ENCODE results near the gene SLC7A14. TPM values are rescaled to one million over a fixed set of nuclear protein-coding genes. Genes with fewer than 3 reads are reported as not detected.
A peak's percentile ranks its signal among the peaks of the same experiment; 100 is the strongest.

SLC7A14 gene
- total and polyA plus RNA-seq, 4 donors: not detected

DNA sequence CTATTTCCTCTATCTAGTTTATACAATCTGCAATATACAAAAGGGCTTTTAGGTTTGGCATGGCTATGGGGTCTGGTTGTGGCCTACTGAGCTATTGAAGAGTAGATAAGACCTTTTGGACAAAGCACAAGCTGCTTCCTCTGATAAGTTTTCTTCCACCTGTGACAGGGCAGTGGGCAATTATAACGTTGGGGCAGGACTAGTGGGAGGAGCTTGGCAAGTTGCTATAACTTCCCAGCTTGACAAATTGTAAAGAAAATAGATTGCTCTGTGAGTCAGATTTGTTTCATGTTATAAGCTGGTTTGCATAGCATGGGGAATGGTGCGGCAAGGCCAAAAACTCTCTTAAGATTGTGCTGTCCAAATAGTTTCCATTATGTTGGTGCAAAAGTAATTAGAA is 64.9 kb downstream of the SLC7A14 start:
- intact Hi-C loops (cut with DNase I): no loop called here
- no peaks in the 10 kb centered on the region for H3K4me1 ChIP-seq (ENCODE audit: control insufficient read depth in 1 of 2, insufficient read depth in 2 of 2, low read length in 2 of 2)
- no peak for DNase-seq
- no peak overlapping the region for H3K4me3 ChIP-seq (ENCODE audit: low read length in 2 of 2)
- no peak overlapping the region for H3K27ac ChIP-seq (ENCODE audit: low read depth in 1 of 2, low read length in 2 of 2)
- no peaks in the 10 kb centered on the region for H3K27me3 ChIP-seq (ENCODE audit: control insufficient read depth in 1 of 2, insufficient read depth in 2 of 2, low read length in 1 of 2)
- 30 to 32% methylated on average over 2 of the region's 2 CpGs for WGBS, 2 donors
- H3K36me3 ChIP-seq (ENCODE audit: control insufficient read depth in 1 of 2, insufficient read depth in 2 of 2, low read length in 1 of 2): no peaks in the 10 kb centered on the region
- no peaks in the 10 kb centered on the region for H3K9me3 ChIP-seq (ENCODE audit: control insufficient read depth, low read length)
- no peak for ATAC-seq (ENCODE audit: low FRiP score)

DNA sequence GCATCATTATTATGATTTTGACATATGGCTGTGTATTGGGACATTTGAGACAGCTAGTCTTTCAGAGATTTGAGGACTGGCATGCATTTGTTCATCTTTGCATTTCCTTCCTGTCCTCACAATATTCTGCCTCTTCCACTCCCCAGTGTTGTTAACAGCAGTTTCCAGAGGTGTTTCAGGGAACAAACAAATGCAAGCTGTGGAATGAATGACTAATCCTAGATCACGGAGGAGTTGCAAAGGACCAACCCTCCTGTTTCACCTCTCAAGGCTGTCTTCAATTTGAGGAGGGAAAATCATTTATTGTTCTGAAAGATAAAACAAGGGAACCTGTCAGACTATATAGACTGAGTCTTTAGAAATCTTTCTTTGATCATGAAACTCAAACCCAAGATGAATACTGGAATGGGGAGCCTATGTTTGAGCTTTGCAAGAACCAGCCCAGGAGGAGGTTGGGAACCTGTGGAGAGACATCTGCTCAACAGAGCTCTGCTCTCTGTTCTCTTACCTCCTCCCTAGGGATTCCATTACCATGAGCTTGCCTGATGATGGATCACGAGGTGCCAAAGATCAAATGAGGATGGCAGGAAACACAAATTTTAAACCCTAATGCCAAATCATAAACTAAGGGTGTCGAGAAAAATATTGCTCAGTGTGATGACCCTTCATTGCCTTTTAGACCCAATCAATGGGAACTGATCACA is 68.5 kb downstream of the SLC7A14 start:
- Histone ChIP-seq H3K4me1 (ENCODE audit: control insufficient read depth in 1 of 2, insufficient read depth in 2 of 2, low read length in 2 of 2) (no peaks in the 10 kb centered on the region), H3K4me3 (ENCODE audit: low read length in 2 of 2) (no peak overlapping the region), H3K27ac (ENCODE audit: low read depth in 1 of 2, low read length in 2 of 2) (no peak overlapping the region), H3K36me3 (ENCODE audit: control insufficient read depth in 1 of 2, insufficient read depth in 2 of 2, low read length in 1 of 2) (no peaks in the 10 kb centered on the region), H3K27me3 (ENCODE audit: control insufficient read depth in 1 of 2, insufficient read depth in 2 of 2, low read length in 1 of 2) (no peaks in the 10 kb centered on the region), H3K9me3 (ENCODE audit: control insufficient read depth, low read length) (no peaks in the 10 kb centered on the region)
- 67 to 72% methylated on average over 3 of the region's 3 CpGs for WGBS, 2 donors
- intact Hi-C loops (cut with DNase I): no loop called here
- DNase-seq (no peak), ATAC-seq (ENCODE audit: low FRiP score) (no peak)

DNA sequence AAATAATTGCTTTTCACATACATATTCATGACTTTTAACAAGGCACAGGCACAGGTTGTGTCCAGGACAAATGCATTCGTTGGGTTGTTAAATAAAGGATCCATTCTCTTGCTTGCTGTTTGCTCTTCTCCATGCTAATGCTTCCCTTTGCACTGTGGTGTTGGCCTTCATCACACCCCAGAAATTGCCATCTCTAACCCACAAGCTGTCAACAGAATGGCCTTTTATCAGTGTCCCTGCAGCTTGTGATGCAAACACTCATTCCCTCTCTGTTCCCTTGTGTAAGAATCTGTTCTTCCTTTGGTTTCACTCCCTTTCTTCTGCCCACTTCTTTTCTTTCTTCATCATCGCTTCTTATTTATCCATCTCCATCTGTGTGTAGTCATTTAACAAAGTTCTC is 72.2 kb downstream of the SLC7A14 start:
- 78 to 82% methylated on average over 2 of the region's 2 CpGs for WGBS, 2 donors
- intact Hi-C loops (cut with DNase I): no loop called here
- Histone ChIP-seq H3K36me3 (ENCODE audit: control insufficient read depth in 1 of 2, insufficient read depth in 2 of 2, low read length in 1 of 2) (no peaks in the 10 kb centered on the region), H3K9me3 (ENCODE audit: control insufficient read depth, low read length) (no peaks in the 10 kb centered on the region), H3K4me1 (ENCODE audit: control insufficient read depth in 1 of 2, insufficient read depth in 2 of 2, low read length in 2 of 2) (no peaks in the 10 kb centered on the region), H3K4me3 (ENCODE audit: low read length in 2 of 2) (no peak overlapping the region), H3K27ac (ENCODE audit: low read depth in 1 of 2, low read length in 2 of 2) (no peak overlapping the region), H3K27me3 (ENCODE audit: control insufficient read depth in 1 of 2, insufficient read depth in 2 of 2, low read length in 1 of 2) (no peaks in the 10 kb centered on the region)
- DNase-seq (no peak), ATAC-seq (ENCODE audit: low FRiP score) (no peak)

DNA sequence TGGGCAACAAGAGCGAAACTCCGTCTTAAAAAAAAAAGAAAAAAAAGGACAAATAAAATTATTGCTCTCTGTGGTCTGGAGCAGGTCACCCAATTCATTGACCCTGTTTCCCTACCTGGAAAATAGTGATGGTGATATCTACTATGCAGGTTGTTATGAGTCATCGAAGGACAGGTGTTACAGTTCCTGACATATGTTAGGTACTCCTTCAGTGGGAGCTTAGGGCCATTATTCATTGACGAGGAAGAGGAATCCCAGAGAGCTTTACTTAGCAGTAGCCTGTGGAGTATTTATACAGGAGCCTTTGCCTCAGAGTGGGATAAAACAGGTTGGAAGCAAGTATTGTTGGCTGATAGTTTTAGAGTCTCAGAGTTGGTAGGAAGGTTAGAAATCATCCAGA is 74.5 kb downstream of the SLC7A14 start:
- 79 to 81% methylated on average over 4 of the region's 4 CpGs for WGBS, 2 donors
- H3K9me3 ChIP-seq (ENCODE audit: control insufficient read depth, low read length): no peaks in the 10 kb centered on the region
- no peaks in the 10 kb centered on the region for H3K36me3 ChIP-seq (ENCODE audit: control insufficient read depth in 1 of 2, insufficient read depth in 2 of 2, low read length in 1 of 2)
- H3K27ac ChIP-seq (ENCODE audit: low read depth in 1 of 2, low read length in 2 of 2): no peak overlapping the region
- H3K4me3 ChIP-seq (ENCODE audit: low read length in 2 of 2): no peak overlapping the region
- DNase-seq (no peak), ATAC-seq (ENCODE audit: low FRiP score) (no peak)
- intact Hi-C loops (cut with DNase I): no loop called here
- H3K27me3 ChIP-seq (ENCODE audit: control insufficient read depth in 1 of 2, insufficient read depth in 2 of 2, low read length in 1 of 2): no peaks in the 10 kb centered on the region
- no peaks in the 10 kb centered on the region for H3K4me1 ChIP-seq (ENCODE audit: control insufficient read depth in 1 of 2, insufficient read depth in 2 of 2, low read length in 2 of 2)

DNA sequence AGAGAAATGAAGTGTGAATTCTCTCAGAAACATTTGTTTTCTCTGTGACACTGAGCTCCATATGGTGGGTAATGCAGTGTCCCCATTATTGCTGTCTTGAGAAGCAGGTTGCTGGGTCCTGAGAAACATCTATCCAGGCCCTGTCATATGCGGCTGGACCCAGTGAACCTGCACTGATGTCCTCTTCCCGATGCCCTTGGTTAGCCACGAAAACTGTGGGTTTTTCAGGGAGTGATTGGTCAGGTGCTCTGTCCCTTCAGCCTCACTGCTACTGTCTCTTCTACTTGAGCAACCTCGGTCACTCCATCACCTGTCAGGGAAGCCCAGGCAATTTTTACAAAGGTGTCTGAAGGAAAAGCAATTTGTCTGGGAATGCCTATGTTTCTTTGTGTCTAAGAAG is 77.0 kb downstream of the SLC7A14 start:
- ATAC-seq (ENCODE audit: low FRiP score) (no peak), DNase-seq (no peak)
- 88 to 91% methylated on average over 4 of the region's 4 CpGs for WGBS, 2 donors
- H3K4me3 ChIP-seq (ENCODE audit: low read length in 2 of 2): no peak overlapping the region
- no peaks in the 10 kb centered on the region for H3K36me3 ChIP-seq (ENCODE audit: control insufficient read depth in 1 of 2, insufficient read depth in 2 of 2, low read length in 1 of 2)
- H3K4me1 ChIP-seq (ENCODE audit: control insufficient read depth in 1 of 2, insufficient read depth in 2 of 2, low read length in 2 of 2): no peaks in the 10 kb centered on the region
- no peak overlapping the region for H3K27ac ChIP-seq (ENCODE audit: low read depth in 1 of 2, low read length in 2 of 2)
- H3K9me3 ChIP-seq (ENCODE audit: control insufficient read depth, low read length): no peaks in the 10 kb centered on the region
- no peaks in the 10 kb centered on the region for H3K27me3 ChIP-seq (ENCODE audit: control insufficient read depth in 1 of 2, insufficient read depth in 2 of 2, low read length in 1 of 2)
- intact Hi-C loops (cut with DNase I): no loop called here

DNA sequence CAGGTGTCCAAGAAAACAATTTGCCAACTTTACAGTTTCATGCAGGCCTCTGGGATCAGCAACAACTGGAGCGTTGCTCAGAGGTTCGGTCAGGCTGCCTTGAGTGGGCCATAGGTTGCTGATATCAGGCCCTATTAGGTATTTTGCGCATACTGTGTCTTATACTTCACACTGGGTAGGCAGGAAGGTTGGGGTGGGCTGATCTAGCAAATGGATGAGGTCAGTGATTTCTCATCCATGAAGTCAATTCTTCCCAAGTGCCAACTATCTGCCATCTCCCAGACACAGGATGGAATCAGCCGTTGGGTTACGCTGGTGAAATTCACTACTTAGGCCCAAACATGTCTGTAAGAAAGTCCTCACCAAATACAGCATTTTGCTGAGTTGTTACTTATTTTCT is 77.6 kb downstream of the SLC7A14 start:
- no peak for ATAC-seq (ENCODE audit: low FRiP score)
- WGBS, 2 donors: 95% methylated on average over 5 of the region's 5 CpGs
- intact Hi-C loops (cut with DNase I): no loop called here

DNA sequence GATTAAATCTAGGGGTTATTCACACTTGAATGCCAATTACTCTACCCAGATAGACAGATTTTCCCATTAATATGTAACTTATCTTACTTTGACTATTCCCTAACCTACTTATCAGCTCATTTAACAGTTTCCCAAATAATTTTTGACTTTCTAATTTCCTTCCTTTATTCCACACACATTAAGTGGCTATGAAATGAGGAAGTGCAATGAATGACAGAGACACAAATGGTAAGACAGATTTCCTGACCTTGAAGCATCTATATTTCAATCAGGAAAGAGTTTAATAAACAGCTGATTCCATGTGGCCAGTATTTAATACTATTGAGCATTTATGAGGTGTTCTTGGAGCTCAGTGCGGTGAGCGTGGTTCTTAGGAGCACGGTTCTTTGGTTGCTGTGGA is 78.8 kb downstream of the SLC7A14 start:
- WGBS, 2 donors: 93 to 95% methylated on average over 3 of the region's 3 CpGs
- ATAC-seq (ENCODE audit: low FRiP score) (no peak), DNase-seq (no peak)
- Histone ChIP-seq H3K9me3 (ENCODE audit: control insufficient read depth, low read length) (no peaks in the 10 kb centered on the region), H3K27me3 (ENCODE audit: control insufficient read depth in 1 of 2, insufficient read depth in 2 of 2, low read length in 1 of 2) (no peaks in the 10 kb centered on the region), H3K4me1 (ENCODE audit: control insufficient read depth in 1 of 2, insufficient read depth in 2 of 2, low read length in 2 of 2) (no peaks in the 10 kb centered on the region), H3K4me3 (ENCODE audit: low read length in 2 of 2) (no peak overlapping the region), H3K36me3 (ENCODE audit: control insufficient read depth in 1 of 2, insufficient read depth in 2 of 2, low read length in 1 of 2) (no peaks in the 10 kb centered on the region), H3K27ac (ENCODE audit: low read depth in 1 of 2, low read length in 2 of 2) (no peak overlapping the region)
- intact Hi-C loops (cut with DNase I): no loop called here

More for the DNA sequence above, 77.6 kb downstream of the SLC7A14 start:
- H3K27ac ChIP-seq (ENCODE audit: low read depth in 1 of 2, low read length in 2 of 2): no peak overlapping the region
- H3K4me1 ChIP-seq (ENCODE audit: control insufficient read depth in 1 of 2, insufficient read depth in 2 of 2, low read length in 2 of 2): no peaks in the 10 kb centered on the region
- no peaks in the 10 kb centered on the region for H3K36me3 ChIP-seq (ENCODE audit: control insufficient read depth in 1 of 2, insufficient read depth in 2 of 2, low read length in 1 of 2)
- H3K27me3 ChIP-seq (ENCODE audit: control insufficient read depth in 1 of 2, insufficient read depth in 2 of 2, low read length in 1 of 2): no peaks in the 10 kb centered on the region
- no peak overlapping the region for H3K4me3 ChIP-seq (ENCODE audit: low read length in 2 of 2)
- no peak for DNase-seq
- H3K9me3 ChIP-seq (ENCODE audit: control insufficient read depth, low read length): no peaks in the 10 kb centered on the region

DNA sequence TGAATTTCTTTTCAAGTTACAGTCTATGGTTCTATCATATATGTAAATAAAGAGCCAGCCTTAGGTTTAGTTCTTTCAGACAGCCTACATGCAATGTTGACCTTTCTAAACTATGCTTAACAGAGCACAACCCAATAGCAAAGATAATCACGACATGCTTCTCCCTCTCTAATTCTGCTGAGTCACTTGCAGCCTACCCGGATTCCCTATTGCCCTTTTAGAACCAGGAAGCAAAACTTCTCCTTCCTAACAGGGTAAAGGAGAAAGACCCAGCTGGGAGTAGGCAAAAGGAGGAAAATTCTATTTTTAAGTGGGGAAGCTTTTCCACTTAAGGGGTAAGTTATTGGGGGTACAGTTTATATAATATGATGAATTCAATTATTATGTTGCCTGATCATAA is 79.3 kb downstream of the SLC7A14 start:
- intact Hi-C loops (cut with DNase I): no loop called here
- no peaks in the 10 kb centered on the region for H3K36me3 ChIP-seq (ENCODE audit: control insufficient read depth in 1 of 2, insufficient read depth in 2 of 2, low read length in 1 of 2)
- no peaks in the 10 kb centered on the region for H3K27me3 ChIP-seq (ENCODE audit: control insufficient read depth in 1 of 2, insufficient read depth in 2 of 2, low read length in 1 of 2)
- H3K9me3 ChIP-seq (ENCODE audit: control insufficient read depth, low read length): no peaks in the 10 kb centered on the region
- H3K4me3 ChIP-seq (ENCODE audit: low read length in 2 of 2): no peak overlapping the region
- DNase-seq: no peak
- no peaks in the 10 kb centered on the region for H3K4me1 ChIP-seq (ENCODE audit: control insufficient read depth in 1 of 2, insufficient read depth in 2 of 2, low read length in 2 of 2)
- WGBS, 2 donors: 11 to 14% methylated on average over 2 of the region's 2 CpGs
- H3K27ac ChIP-seq (ENCODE audit: low read depth in 1 of 2, low read length in 2 of 2): no peak overlapping the region
- ATAC-seq (ENCODE audit: low FRiP score): no peak

DNA sequence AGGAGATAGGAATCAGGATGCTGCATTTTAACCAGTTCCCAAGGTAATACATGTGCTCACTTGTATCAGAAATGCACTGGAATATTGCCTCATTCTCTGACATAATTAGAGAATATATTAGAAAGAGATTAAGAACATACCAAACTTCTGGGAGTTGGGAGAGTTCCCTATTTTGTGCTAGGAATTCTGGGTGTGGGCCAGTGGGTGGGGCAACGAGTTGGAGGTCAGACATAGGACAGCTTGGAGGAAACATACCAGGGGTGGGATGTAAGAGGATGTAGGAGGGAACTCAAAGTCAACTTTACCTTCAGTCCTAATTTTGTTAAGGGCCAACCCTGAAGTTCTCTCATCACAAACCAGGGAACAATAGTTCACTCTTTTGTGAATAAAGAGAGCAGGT is 83.6 kb downstream of the SLC7A14 start:
- H3K27ac ChIP-seq (ENCODE audit: low read depth in 1 of 2, low read length in 2 of 2): no peak overlapping the region

More for the DNA sequence above, 83.6 kb downstream of the SLC7A14 start:
- H3K9me3 ChIP-seq (ENCODE audit: control insufficient read depth, low read length): no peaks in the 10 kb centered on the region
- intact Hi-C loops (cut with DNase I): no loop called here
- no peak for DNase-seq
- peak; percentile 19 for ATAC-seq (ENCODE audit: low FRiP score)
- no peak overlapping the region for H3K4me3 ChIP-seq (ENCODE audit: low read length in 2 of 2)
- H3K27me3 ChIP-seq (ENCODE audit: control insufficient read depth in 1 of 2, insufficient read depth in 2 of 2, low read length in 1 of 2): no peaks in the 10 kb centered on the region
- H3K36me3 ChIP-seq (ENCODE audit: control insufficient read depth in 1 of 2, insufficient read depth in 2 of 2, low read length in 1 of 2): no peaks in the 10 kb centered on the region
- 21 to 33% methylated on average over 1 of the region's 1 CpG for WGBS, 2 donors
- H3K4me1 ChIP-seq (ENCODE audit: control insufficient read depth in 1 of 2, insufficient read depth in 2 of 2, low read length in 2 of 2): no peaks in the 10 kb centered on the region
